ENCODE data around the gene AUTS2. TPM values are rescaled to one million over a fixed set of nuclear protein-coding genes. Genes with fewer than 3 reads are reported as not detected.

AUTS2 gene
- total RNA-seq, 1 donor from 2014 or later = 5.2 TPM

- ATAC-seq (ENCODE audit: poor library complexity) (no peak), DNase-seq (no peak)
- intact Hi-C loops (cut with DNase I) = no loop called here
Measured at GRCh38 chr7:70063371-70063770, 465.1 kb downstream of the AUTS2 start.

GRCh38 chr7:70063927-70064326 is 465.7 kb downstream of the AUTS2 start:
- ATAC-seq (ENCODE audit: poor library complexity) = peak; percentile 77

GRCh38 chr7:70066844-70067243 is 468.6 kb downstream of the AUTS2 start:
- no peak for DNase-seq
- intact Hi-C loops (cut with DNase I) = no loop called here
- ATAC-seq (ENCODE audit: poor library complexity) = no peak

More at GRCh38 chr7:70063927-70064326, 465.7 kb downstream of the AUTS2 start:
- no peak for DNase-seq
- intact Hi-C loops (cut with DNase I) = no loop called here

GRCh38 chr7:70068531-70068930 is 470.3 kb downstream of the AUTS2 start:
- no peak for ATAC-seq (ENCODE audit: poor library complexity)
- intact Hi-C loops (cut with DNase I) = no loop called here
- no peak for DNase-seq

GRCh38 chr7:70069977-70070376 is 471.7 kb downstream of the AUTS2 start:
- ATAC-seq (ENCODE audit: poor library complexity) (no peak), DNase-seq (no peak)
- intact Hi-C loops (cut with DNase I) = no loop called here

GRCh38 chr7:70071766-70072165 is 473.5 kb downstream of the AUTS2 start:
- DNase-seq = no peak
- peak; percentile 27 for ATAC-seq (ENCODE audit: poor library complexity)
- intact Hi-C loops (cut with DNase I) = no loop called here

- peak; percentile 85 for ATAC-seq (ENCODE audit: poor library complexity)
- no peak for DNase-seq
- intact Hi-C loops (cut with DNase I) = no loop called here
Measured at GRCh38 chr7:70072220-70072619, 473.9 kb downstream of the AUTS2 start.

GRCh38 chr7:70076325-70076724 is 478.1 kb downstream of the AUTS2 start:
- intact Hi-C loops (cut with DNase I) = no loop called here
- no peak for DNase-seq
- ATAC-seq (ENCODE audit: poor library complexity) = no peak

GRCh38 chr7:70082099-70082611 is 483.9 kb downstream of the AUTS2 start:
- DNase-seq (no peak), ATAC-seq (ENCODE audit: poor library complexity) (peak; percentile 12)
- intact Hi-C loops (cut with DNase I) = no loop called here

GRCh38 chr7:70091362-70091761 is 493.1 kb downstream of the AUTS2 start:
- ATAC-seq (ENCODE audit: poor library complexity) (no peak), DNase-seq (no peak)
- intact Hi-C loops (cut with DNase I) = no loop called here

GRCh38 chr7:70092314-70093204 is 494.3 kb downstream of the AUTS2 start:
- ATAC-seq (ENCODE audit: poor library complexity) = peak; percentile 67
- intact Hi-C loops (cut with DNase I) = no loop called here
- no peak for DNase-seq

- DNase-seq (no peak), ATAC-seq (ENCODE audit: poor library complexity) (peak; percentile 79)
- intact Hi-C loops (cut with DNase I) = no loop called here
Measured at GRCh38 chr7:70093205-70093904, 495.1 kb downstream of the AUTS2 start.

- ATAC-seq (ENCODE audit: poor library complexity) (no peak), DNase-seq (no peak)
- intact Hi-C loops (cut with DNase I) = no loop called here
Measured at GRCh38 chr7:70094831-70095230, 496.6 kb downstream of the AUTS2 start.

- intact Hi-C loops (cut with DNase I) = no loop called here
- ATAC-seq (ENCODE audit: poor library complexity) (no peak), DNase-seq (no peak)
Measured at GRCh38 chr7:70097645-70098044, 499.4 kb downstream of the AUTS2 start.

GRCh38 chr7:70098133-70098561 is 499.9 kb downstream of the AUTS2 start:
- ATAC-seq (ENCODE audit: poor library complexity) (no peak), DNase-seq (no peak)
- intact Hi-C loops (cut with DNase I) = no loop called here

GRCh38 chr7:70098905-70099672 is 500.8 kb downstream of the AUTS2 start:
- ATAC-seq (ENCODE audit: poor library complexity) = no peak
- no peak for DNase-seq
- intact Hi-C loops (cut with DNase I) = no loop called here

GRCh38 chr7:70104243-70104642 is 506.0 kb downstream of the AUTS2 start:
- DNase-seq (no peak), ATAC-seq (ENCODE audit: poor library complexity) (no peak)
- intact Hi-C loops (cut with DNase I) = no loop called here

GRCh38 chr7:70113078-70113477 is 514.8 kb downstream of the AUTS2 start:
- intact Hi-C loops (cut with DNase I) = no loop called here
- no peak for DNase-seq
- ATAC-seq (ENCODE audit: poor library complexity) = no peak

GRCh38 chr7:70113536-70113935 is 515.3 kb downstream of the AUTS2 start:
- ATAC-seq (ENCODE audit: poor library complexity) (no peak), DNase-seq (no peak)
- intact Hi-C loops (cut with DNase I) = no loop called here
